Esophagus squamous epithelium (tissue), 4 donors: ENCODE results near the gene GNA12.

Source experiments
- CTCF ChIP-seq, 6 experiments: fragments of 450-650 bp in 4 of 6; fragments of 200-600 bp in 2 of 6; sonication (generic) in 2 of 6; IDR thresholded peaks; one replicate each; pipeline ENCODE4 v1.5.1; 2016 to 2019; ENCODE audit warnings: antibody characterized with exemption in 6 of 6, mild to moderate bottlenecking in 4 of 6, moderate library complexity in 4 of 6
- POLR2A ChIP-seq, 4 donors: fragments of 450-650 bp; IDR thresholded peaks; one replicate each; pipeline ENCODE4 v1.6.1; 2017; ENCODE audit warnings: antibody characterized with exemption in 4 of 4, mild to moderate bottlenecking in 4 of 4, moderate library complexity in 3 of 4

- TF ChIP-seq CTCF (IDR thresholded peaks at IDR 0.05), result no peak
- no peak for TF ChIP-seq POLR2A (IDR thresholded peaks at IDR 0.05)
These were observed 141.5 kb downstream of the GNA12 start for GRCh38 chr7:2702594-2702957.
